Common myeloid progenitor, CD34-positive (primary cell): ENCODE results near the gene PRR20G.

Source experiments
- CTCF ChIA-PET: fragments of 350-600 bp; sonication (Branson Sonifier 250); formaldehyde crosslinking; loops from one replicate; lab custom pipeline; 2021; ENCODE audit warnings: antibody characterized with exemption; lab: Charles Lee
- POLR2A ChIA-PET: fragments of 350-600 bp; sonication (Branson Sonifier 250); formaldehyde crosslinking; loops from one replicate; lab custom pipeline; 2021; ENCODE audit warnings: antibody characterized with exemption; lab: Charles Lee
- DNase-seq, 3 donors: peaks; one replicate each; pipeline versions ENCODE4 v3.0.0 to v3.0.0-alpha.2; 2013
- H3K27ac ChIP-seq, 2 experiments: 1 replicate in 1 of 2; 2 replicates in 1 of 2; pipeline ENCODE4 v1.7.0; 2013; ENCODE audit warnings: inconsistent platforms in 2 of 2, low read length in 2 of 2, mild to moderate bottlenecking in 2 of 2, low read depth in 1 of 2, moderate library complexity in 1 of 2; ENCODE audit not compliant: severe bottlenecking in 2 of 2, insufficient read depth in 1 of 2, poor library complexity in 1 of 2
- H3K27me3 ChIP-seq, 5 experiments: replicated peaks in 2 of 5; 1 replicate in 3 of 5; 2 replicates in 2 of 5; pipeline versions ENCODE4 v1.6.1 to v1.7.0; 2013; ENCODE audit warnings: low read length in 4 of 5, mild to moderate bottlenecking in 2 of 5, moderate library complexity in 2 of 5, inconsistent platforms in 1 of 5; ENCODE audit not compliant: insufficient read depth in 5 of 5, control insufficient read depth in 4 of 5
- H3K36me3 ChIP-seq, 4 experiments: 1 replicate in 2 of 4; 2 replicates in 2 of 4; pipeline versions ENCODE4 v1.6.1 to v1.7.0; 2013; ENCODE audit warnings: low read length in 3 of 4, control low read depth in 1 of 4, mild to moderate bottlenecking in 1 of 4; ENCODE audit not compliant: control insufficient read depth in 4 of 4, insufficient read depth in 4 of 4
- H3K4me1 ChIP-seq, 4 experiments: 1 replicate in 3 of 4; 2 replicates in 1 of 4; pipeline versions ENCODE4 v1.6.1 to v1.7.1; 2013; ENCODE audit warnings: low read length in 3 of 4, mild to moderate bottlenecking in 3 of 4, control low read depth in 1 of 4, inconsistent platforms in 1 of 4, moderate library complexity in 1 of 4; ENCODE audit not compliant: control insufficient read depth in 4 of 4, insufficient read depth in 4 of 4; ENCODE audit errors: control extremely low read depth in 1 of 4
- H3K4me3 ChIP-seq, 7 experiments: 1 replicate in 4 of 7; 2 replicates in 3 of 7; pipeline versions ENCODE4 v1.5.1 to v1.7.0; 2013; ENCODE audit warnings: mild to moderate bottlenecking in 7 of 7, low read length in 6 of 7, moderate library complexity in 6 of 7, inconsistent platforms in 2 of 7, low read depth in 2 of 7, control low read depth in 1 of 7; ENCODE audit not compliant: insufficient read depth in 4 of 7, control insufficient read depth in 1 of 7; ENCODE audit errors: extremely low read depth in 1 of 7
- H3K9me3 ChIP-seq, 5 experiments: 1 replicate in 4 of 5; 2 replicates in 1 of 5; pipeline versions ENCODE4 v1.6.1 to v1.7.1; 2013; ENCODE audit warnings: low read length in 4 of 5, mild to moderate bottlenecking in 2 of 5, inconsistent platforms in 1 of 5, low read depth in 1 of 5, moderate library complexity in 1 of 5; ENCODE audit not compliant: control insufficient read depth in 4 of 5, insufficient read depth in 2 of 5; ENCODE audit errors: control extremely low read depth in 1 of 5
- WGBS: methylation state at CpG from one replicate; pipeline ENCODE4 v1.1.5; 2013; ENCODE audit not compliant: insufficient coverage; 5-methylcytosine and 5-hydroxymethylcytosine counted together

Gene PRR20G

GRCh38 chr3:127276995-127277394, 10.9 kb downstream of the PRR20G start:
- Histone ChIP-seq H3K27ac (no peak overlapping the region), H3K4me3 (no peak overlapping the region), H3K36me3 (no peaks in the 10 kb centered on the region), H3K27me3 (peaks cover 0 to 7% (median 2%) of the 10 kb centered on the region in 5 experiments), H3K4me1 (no peaks in the 10 kb centered on the region), H3K9me3 (peaks cover 0 to 20% (median 3%) of the 10 kb centered on the region in 5 experiments)
- POLR2A ChIA-PET = no interaction called here
- DNase-seq = no peak
- CTCF ChIA-PET = interaction anchor here (1.5 kb wide), 1 partner anchor 9 kb away, joined by 5 read pairs; no protein-coding TSS in a partner anchor

GRCh38 chr3:127276396-127276795, 11.4 kb downstream of the PRR20G start:
- DNase-seq = no peak
- Histone ChIP-seq H3K4me1 (no peaks in the 10 kb centered on the region), H3K9me3 (peaks cover 0 to 20% (median 3%) of the 10 kb centered on the region in 5 experiments), H3K4me3 (no peak overlapping the region), H3K27ac (no peak overlapping the region), H3K36me3 (no peaks in the 10 kb centered on the region), H3K27me3 (peaks cover 0 to 7% (median 2%) of the 10 kb centered on the region in 5 experiments)
- POLR2A ChIA-PET = no interaction called here
- CTCF ChIA-PET = no interaction called here
- WGBS = 75% methylated on average over 1 of the region's 1 CpG

GRCh38 chr3:127275287-127275781, 12.5 kb downstream of the PRR20G start:
- H3K4me1 ChIP-seq = no peaks in the 10 kb centered on the region
- WGBS = 85% methylated on average over 3 of the region's 3 CpGs
- H3K36me3 ChIP-seq = no peaks in the 10 kb centered on the region
- ChIA-PET CTCF (no interaction called here), POLR2A (no interaction called here)
- H3K9me3 ChIP-seq = peaks cover 0 to 23% (median 3%) of the 10 kb centered on the region in 5 experiments
- H3K27ac ChIP-seq = no peak overlapping the region
- peaks cover 0 to 7% (median 2%) of the 10 kb centered on the region in 5 experiments for H3K27me3 ChIP-seq
- DNase-seq = no peak
- H3K4me3 ChIP-seq = no peak overlapping the region

GRCh38 chr3:127274200-127274760, 13.6 kb downstream of the PRR20G start:
- Histone ChIP-seq H3K4me1 (no peaks in the 10 kb centered on the region), H3K4me3 (no peak overlapping the region), H3K36me3 (no peaks in the 10 kb centered on the region), H3K27me3 (peaks cover 0 to 6% (median 2%) of the 10 kb centered on the region in 5 experiments), H3K9me3 (peaks cover 1 to 26% (median 3%) of the 10 kb centered on the region in 5 experiments), H3K27ac (no peak overlapping the region)
- WGBS = 91% methylated on average over 5 of the region's 6 CpGs
- ChIA-PET CTCF (no interaction called here), POLR2A (no interaction called here)
- no peak for DNase-seq

GRCh38 chr3:127273206-127273605, 14.6 kb downstream of the PRR20G start:
- POLR2A ChIA-PET = no interaction called here
- no peak for DNase-seq
- Histone ChIP-seq H3K27ac (no peak overlapping the region), H3K4me1 (no peaks in the 10 kb centered on the region), H3K36me3 (no peaks in the 10 kb centered on the region), H3K4me3 (no peak overlapping the region), H3K27me3 (peaks cover 0 to 6% (median 2%) of the 10 kb centered on the region in 5 experiments), H3K9me3 (peaks cover 1 to 29% (median 10%) of the 10 kb centered on the region in 5 experiments)
- no CpG with 5 or more reads among the region's 2 CpGs for WGBS
- CTCF ChIA-PET = no interaction called here

- peaks cover 0 to 23% (median 1%) of the 10 kb centered on the region in 5 experiments for H3K27me3 ChIP-seq
- no peak overlapping the region for H3K4me3 ChIP-seq
- H3K9me3 ChIP-seq = peaks cover 0 to 10% (median 2%) of the 10 kb centered on the region in 5 experiments
- no peaks in the 10 kb centered on the region for H3K4me1 ChIP-seq
- no peaks in the 10 kb centered on the region for H3K36me3 ChIP-seq
- no peak overlapping the region for H3K27ac ChIP-seq
- DNase-seq = no peak
- POLR2A ChIA-PET = no interaction called here
- CTCF ChIA-PET = no interaction called here
- 46% methylated on average over 10 of the region's 10 CpGs for WGBS
These were observed 21.7 kb downstream of the PRR20G start for GRCh38 chr3:127266186-127266585.

- Histone ChIP-seq H3K9me3 (peaks cover 0 to 9% (median 1%) of the 10 kb centered on the region in 5 experiments), H3K4me3 (no peak overlapping the region), H3K36me3 (no peaks in the 10 kb centered on the region), H3K4me1 (no peaks in the 10 kb centered on the region), H3K27me3 (peaks cover 0 to 23% (median 1%) of the 10 kb centered on the region in 5 experiments), H3K27ac (no peak overlapping the region)
- CTCF ChIA-PET = no interaction called here
- DNase-seq = no peak
- POLR2A ChIA-PET = no interaction called here
- WGBS = 97% methylated on average over 6 of the region's 7 CpGs
These were observed 22.3 kb downstream of the PRR20G start for GRCh38 chr3:127265581-127265981.
